DOHH2 (cell line): ENCODE measurements around the gene GALR1.

ENCODE experiments used
- EZH2phosphoT487 ChIP-seq: fragments of 200-600 bp; sonication (generic); IDR thresholded peaks from 2 replicates; pipeline ENCODE4 v1.6.1; 2017; ENCODE audit warnings: borderline replicate concordance, mild to moderate bottlenecking, antibody characterized with exemption, low read length, moderate library complexity, mixed read lengths
- TF ChIP-seq, protein P1 (sequence below): fragments of 200-600 bp; sonication (generic); IDR thresholded peaks from one replicate; pipeline ENCODE4 v1.5.1; 2014; ENCODE audit warnings: antibody characterized with exemption, mild to moderate bottlenecking, low read depth, low read length; ENCODE audit not compliant: poor library complexity, severe bottlenecking

DNA sequence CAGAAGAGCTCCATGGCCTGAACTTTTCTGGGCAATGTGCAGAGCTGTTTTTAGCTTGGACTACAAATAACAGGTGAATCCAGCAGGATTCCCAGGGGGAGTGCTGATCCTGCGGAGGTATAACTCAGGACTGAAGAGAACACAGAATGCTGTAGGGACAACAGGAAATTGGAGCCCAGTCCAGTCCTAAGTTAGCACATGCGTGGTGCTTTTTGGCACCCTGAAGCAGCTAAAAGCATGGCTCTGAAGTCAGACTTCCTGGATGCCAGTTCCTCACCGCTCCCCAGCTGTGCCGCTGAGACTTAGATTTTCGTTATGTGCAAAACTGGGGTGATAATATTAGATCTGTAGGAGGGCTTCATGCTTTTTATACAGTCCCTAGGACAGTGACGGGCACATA, 58.6 kb downstream of the GALR1 start:
- TF ChIP-seq, protein P1, sequence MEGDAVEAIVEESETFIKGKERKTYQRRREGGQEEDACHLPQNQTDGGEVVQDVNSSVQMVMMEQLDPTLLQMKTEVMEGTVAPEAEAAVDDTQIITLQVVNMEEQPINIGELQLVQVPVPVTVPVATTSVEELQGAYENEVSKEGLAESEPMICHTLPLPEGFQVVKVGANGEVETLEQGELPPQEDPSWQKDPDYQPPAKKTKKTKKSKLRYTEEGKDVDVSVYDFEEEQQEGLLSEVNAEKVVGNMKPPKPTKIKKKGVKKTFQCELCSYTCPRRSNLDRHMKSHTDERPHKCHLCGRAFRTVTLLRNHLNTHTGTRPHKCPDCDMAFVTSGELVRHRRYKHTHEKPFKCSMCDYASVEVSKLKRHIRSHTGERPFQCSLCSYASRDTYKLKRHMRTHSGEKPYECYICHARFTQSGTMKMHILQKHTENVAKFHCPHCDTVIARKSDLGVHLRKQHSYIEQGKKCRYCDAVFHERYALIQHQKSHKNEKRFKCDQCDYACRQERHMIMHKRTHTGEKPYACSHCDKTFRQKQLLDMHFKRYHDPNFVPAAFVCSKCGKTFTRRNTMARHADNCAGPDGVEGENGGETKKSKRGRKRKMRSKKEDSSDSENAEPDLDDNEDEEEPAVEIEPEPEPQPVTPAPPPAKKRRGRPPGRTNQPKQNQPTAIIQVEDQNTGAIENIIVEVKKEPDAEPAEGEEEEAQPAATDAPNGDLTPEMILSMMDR: no peak
- TF ChIP-seq EZH2phosphoT487: no peak
